A673 (cell line): ENCODE measurements around the gene MRPS33.

Experiments used
- CTCF ChIP-seq: fragments of 300-800, 200-600 bp; sonication (generic); conservative IDR thresholded peaks from 2 replicates; pipeline ENCODE4 v1.5.1; 2017; ENCODE audit warnings: low read depth, mild to moderate bottlenecking, antibody characterized with exemption, low read length, moderate library complexity, mixed read lengths
- EZH2 ChIP-seq: fragments of 200-600 bp; sonication (generic); IDR thresholded peaks from 2 replicates; pipeline ENCODE4 v1.6.1; 2017; ENCODE audit warnings: borderline replicate concordance, low read depth, mild to moderate bottlenecking, mixed read lengths, antibody characterized with exemption, low read length; ENCODE audit not compliant: poor library complexity, severe bottlenecking

GRCh38 chr7:141055146-141055545, 40.4 kb upstream of the MRPS33 start:
- TF ChIP-seq CTCF = no peak
- no peak for TF ChIP-seq EZH2
